Stimulated activated CD8-positive, alpha-beta memory T cell treated with anti-CD3 and anti-CD28 coated beads, Interleukin-12 subunit alpha, Interleukin-12 subunit beta, amount 100 ng/mL, for 24 hours (primary cell): ENCODE measurements around the gene MYO3B.

ENCODE experiments used
- DNase-seq: peaks from one replicate; pipeline ENCODE4 v3.0.0-alpha.2; 2020; ENCODE audit errors: extremely low read depth

Gene MYO3B

DNA sequence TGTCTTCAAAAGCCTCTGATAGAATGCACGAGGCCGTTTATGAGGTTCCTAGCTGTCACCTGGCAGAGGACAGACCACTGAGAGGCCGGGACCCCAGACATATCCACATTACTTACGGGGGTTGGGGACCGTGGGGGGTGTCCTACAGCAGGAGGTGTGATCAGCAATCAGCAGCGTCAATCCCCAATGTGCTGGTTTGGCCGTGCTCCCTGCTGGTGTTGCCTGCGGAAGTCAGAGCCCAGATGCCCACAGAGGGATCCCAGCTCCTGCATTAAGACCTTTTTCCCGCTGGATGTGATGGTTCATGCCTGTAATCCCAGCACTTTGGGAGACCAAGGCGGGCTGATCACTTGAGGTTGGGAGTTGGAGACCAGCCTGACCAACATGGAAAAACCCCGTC is 516.4 kb downstream of the MYO3B start:
- no peak for DNase-seq

DNA sequence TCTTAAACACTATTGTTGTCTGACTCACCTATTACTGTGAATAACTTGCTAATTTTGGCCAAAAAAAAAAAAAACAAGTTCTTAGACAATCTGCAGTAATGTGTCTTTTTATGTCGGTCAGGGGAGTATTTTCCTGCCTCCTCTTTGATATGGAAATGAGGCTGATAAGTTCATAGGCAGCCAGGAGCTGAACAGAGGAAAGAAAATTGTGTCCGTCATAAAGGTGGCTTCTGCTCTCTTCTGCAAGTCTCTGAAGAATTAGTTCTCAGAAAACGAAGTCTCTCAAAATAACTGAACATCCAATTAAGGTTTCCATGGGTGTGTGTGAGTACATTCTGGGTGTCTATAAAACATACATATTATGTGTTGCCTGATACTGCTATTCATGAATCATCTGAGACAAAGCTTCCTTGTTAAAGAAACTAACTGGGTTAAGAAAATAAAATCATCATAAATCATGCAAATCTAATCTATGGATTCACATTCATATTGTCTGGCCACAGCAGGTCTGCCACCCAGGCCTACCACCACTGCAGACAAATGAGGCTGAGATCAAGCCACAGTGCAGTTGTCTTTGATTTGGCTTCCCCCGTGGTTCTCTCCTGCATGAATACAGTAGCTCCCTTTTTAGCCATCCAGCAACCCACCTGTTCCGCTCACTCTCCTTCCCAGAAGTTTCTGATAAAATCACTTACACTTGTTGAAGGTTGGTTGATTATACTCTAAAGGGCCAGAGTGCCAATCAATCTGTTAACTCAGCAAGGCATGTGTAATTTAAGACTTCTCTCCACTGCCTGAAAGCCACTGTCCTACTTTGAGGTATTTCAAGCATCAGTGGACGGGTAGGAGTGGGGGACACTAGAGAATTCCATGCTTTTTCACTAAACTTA is 517.8 kb downstream of the MYO3B start:
- DNase-seq, result no peak

DNA sequence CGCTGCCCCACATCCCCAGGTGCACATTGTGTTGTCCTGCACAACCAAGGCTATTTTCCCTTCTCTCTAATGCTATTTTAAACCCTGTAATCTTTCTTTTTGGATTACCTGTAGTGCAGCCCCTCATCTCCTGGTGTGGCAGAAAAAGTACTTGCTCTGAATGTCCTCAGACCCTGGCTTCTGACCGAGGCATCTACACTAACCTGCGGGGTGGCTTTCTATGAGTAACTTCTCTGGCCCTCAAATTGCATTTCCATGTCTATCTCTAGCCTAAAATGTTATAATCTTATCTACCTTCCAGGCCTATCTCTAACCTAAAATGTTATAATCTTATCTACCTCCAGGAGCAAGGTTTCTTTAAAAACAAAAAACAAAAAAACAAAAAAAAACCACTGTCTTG is 519.0 kb downstream of the MYO3B start:
- DNase-seq, result no peak

DNA sequence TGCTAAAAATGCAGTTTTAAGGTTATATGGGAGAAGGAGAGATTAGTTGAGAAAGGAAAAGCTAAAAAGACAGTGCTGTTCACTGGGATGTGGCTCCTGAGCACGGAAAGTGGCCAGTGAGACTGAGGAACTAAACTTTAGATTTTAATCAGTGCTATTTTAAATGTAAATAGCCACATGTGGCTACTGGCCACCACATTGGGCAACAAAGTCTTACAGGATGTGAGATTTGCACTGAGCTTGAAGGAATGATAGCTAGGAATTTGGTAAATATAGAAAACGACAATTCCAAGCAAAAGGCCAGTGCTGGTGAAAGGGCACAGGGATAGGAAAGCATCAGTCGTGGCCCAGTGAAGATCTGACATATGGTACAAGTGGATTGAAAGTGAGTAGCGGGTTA is 523.1 kb downstream of the MYO3B start:
- no peak for DNase-seq

DNA sequence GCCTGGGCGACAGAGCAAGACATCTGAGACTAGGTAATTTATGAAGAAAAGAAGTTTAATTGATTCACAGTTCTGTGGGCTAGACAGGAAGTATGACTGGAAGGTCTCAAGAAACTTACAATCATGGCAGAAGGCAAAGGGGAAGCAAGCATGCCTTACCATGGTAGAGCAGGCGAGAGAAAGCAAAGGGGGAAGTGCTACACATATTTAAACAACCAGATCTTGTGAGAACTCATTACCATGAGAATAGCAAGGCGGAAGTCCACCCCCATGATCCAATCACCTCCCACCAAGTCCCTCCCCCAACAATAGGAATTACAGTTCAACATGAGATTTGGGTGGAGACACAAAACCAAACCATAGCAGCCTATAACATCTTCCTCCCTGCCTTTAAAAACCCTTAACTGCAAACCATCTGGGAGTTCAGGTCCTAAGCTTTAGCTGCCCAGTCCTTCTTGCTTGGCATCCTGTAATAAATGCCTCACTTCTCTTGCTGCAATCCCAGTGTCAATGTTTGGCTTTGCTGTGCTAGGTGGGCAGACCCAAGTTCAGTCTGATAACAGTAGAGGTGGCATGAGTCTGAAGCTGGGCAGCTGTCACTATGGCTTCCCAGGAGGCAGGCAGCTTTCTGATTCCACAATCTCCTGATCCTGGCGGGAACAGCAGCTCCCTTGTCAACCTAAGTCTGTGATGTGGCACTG is 526.0 kb downstream of the MYO3B start:
- no peak for DNase-seq
